Left ventricle myocardium inferior (tissue), 1 donor: ENCODE results near the gene TRDN. TPM values are rescaled to one million over a fixed set of nuclear protein-coding genes. Genes with fewer than 3 reads are reported as not detected.

Source experiments
- DNase-seq: peaks from one replicate; pipeline ENCODE4 v3.0.0-alpha.2; 2020
- H3K27ac ChIP-seq: fragments of 200-600 bp; replicated peaks from 2 replicates; pipeline ENCODE4 v1.8.0; 2021
- H3K27me3 ChIP-seq: fragments of 200-600 bp; 2 replicates; pipeline ENCODE4 v1.8.0; 2021; ENCODE audit warnings: low read depth
- H3K36me3 ChIP-seq: fragments of 200-600 bp; 2 replicates; pipeline ENCODE4 v1.8.0; 2021
- H3K4me1 ChIP-seq: fragments of 200-600 bp; 2 replicates; pipeline ENCODE4 v1.8.0; 2021
- H3K4me3 ChIP-seq: fragments of 200-600 bp; 2 replicates; pipeline ENCODE4 v1.8.0; 2021; ENCODE audit warnings: mild to moderate bottlenecking, moderate library complexity
- H3K9me3 ChIP-seq: fragments of 200-600 bp; replicated peaks from 2 replicates; pipeline ENCODE4 v1.8.0; 2021
- intact Hi-C: fragments of 100-400 bp; cut with micrococcal nuclease; formaldehyde crosslinking; loops from one replicate; pipeline ENCODE4 v1.11.0; 2022
- long read RNA-seq: library from polyadenylated mRNA; unstranded; transcript quantifications from one replicate; pipeline ENCODE4 v2.0.0, GENCODE V29; 2021
- total RNA-seq: library from RNA; stranded (reverse); fragmentation: NEBNext Ultra II Directional; extraction: Animal tissue kit (Norgen Biotek cat#: 25700); gene quantifications from one replicate; pipeline ENCODE4 v1.2.1, GENCODE V29; 2021
- TF ChIP-seq, protein P1 (sequence below): fragments of 200-600 bp; IDR thresholded peaks from 2 replicates; pipeline ENCODE4 v1.8.0; 2021; ENCODE audit warnings: antibody characterized with exemption, mild to moderate bottlenecking, borderline replicate concordance
- donor health status: DM: no; HTN: yes; CAD: no; lungs with severe emphysema.

The TRDN gene, protein sequence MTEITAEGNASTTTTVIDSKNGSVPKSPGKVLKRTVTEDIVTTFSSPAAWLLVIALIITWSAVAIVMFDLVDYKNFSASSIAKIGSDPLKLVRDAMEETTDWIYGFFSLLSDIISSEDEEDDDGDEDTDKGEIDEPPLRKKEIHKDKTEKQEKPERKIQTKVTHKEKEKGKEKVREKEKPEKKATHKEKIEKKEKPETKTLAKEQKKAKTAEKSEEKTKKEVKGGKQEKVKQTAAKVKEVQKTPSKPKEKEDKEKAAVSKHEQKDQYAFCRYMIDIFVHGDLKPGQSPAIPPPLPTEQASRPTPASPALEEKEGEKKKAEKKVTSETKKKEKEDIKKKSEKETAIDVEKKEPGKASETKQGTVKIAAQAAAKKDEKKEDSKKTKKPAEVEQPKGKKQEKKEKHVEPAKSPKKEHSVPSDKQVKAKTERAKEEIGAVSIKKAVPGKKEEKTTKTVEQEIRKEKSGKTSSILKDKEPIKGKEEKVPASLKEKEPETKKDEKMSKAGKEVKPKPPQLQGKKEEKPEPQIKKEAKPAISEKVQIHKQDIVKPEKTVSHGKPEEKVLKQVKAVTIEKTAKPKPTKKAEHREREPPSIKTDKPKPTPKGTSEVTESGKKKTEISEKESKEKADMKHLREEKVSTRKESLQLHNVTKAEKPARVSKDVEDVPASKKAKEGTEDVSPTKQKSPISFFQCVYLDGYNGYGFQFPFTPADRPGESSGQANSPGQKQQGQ
- 453 TPM for total RNA-seq
- long read RNA-seq, full-length matches to known transcripts = 202 of 404 reads
- long read RNA-seq, partial matches to known transcripts = 114 of 404 reads
- long read RNA-seq, other reads (novel, unspliced or antisense) = 88 of 404 reads

- H3K4me1 ChIP-seq = peaks cover 44% of the 10 kb centered on the region
- TF ChIP-seq, protein P1, sequence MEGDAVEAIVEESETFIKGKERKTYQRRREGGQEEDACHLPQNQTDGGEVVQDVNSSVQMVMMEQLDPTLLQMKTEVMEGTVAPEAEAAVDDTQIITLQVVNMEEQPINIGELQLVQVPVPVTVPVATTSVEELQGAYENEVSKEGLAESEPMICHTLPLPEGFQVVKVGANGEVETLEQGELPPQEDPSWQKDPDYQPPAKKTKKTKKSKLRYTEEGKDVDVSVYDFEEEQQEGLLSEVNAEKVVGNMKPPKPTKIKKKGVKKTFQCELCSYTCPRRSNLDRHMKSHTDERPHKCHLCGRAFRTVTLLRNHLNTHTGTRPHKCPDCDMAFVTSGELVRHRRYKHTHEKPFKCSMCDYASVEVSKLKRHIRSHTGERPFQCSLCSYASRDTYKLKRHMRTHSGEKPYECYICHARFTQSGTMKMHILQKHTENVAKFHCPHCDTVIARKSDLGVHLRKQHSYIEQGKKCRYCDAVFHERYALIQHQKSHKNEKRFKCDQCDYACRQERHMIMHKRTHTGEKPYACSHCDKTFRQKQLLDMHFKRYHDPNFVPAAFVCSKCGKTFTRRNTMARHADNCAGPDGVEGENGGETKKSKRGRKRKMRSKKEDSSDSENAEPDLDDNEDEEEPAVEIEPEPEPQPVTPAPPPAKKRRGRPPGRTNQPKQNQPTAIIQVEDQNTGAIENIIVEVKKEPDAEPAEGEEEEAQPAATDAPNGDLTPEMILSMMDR = no peak
- DNase-seq = no peak
- H3K27ac ChIP-seq = peak within 1 kb of the TSS; percentile 94
- H3K4me3 ChIP-seq = peak within 1 kb of the TSS; percentile 63
- no peaks in the 10 kb centered on the region for H3K9me3 ChIP-seq
- intact Hi-C loops = no loop called here
- H3K27me3 ChIP-seq = no peaks in the 10 kb centered on the region
- H3K36me3 ChIP-seq = no peaks in the 10 kb centered on the region
Measured at GRCh38 chr6:123636782-123637181, at the start of gene TRDN. Gene TRDN (minus strand): TSS chr6:123636950. CDS start chr6:123636775, 175 bp downstream.

GRCh38 chr6:123681957-123682462 is 45.3 kb upstream of the TRDN start:
- intact Hi-C loops = no loop called here
- TF ChIP-seq, protein P1 = no peak
- Histone ChIP-seq H3K9me3 (no peaks in the 10 kb centered on the region), H3K4me1 (peaks cover 6% of the 10 kb centered on the region), H3K4me3 (no peak overlapping the region), H3K36me3 (no peaks in the 10 kb centered on the region), H3K27ac (no peak overlapping the region), H3K27me3 (no peaks in the 10 kb centered on the region)
- no peak for DNase-seq

GRCh38 chr6:123677897-123678296 is 41.1 kb upstream of the TRDN start:
- TF ChIP-seq, protein P1 = no peak
- H3K9me3 ChIP-seq = no peaks in the 10 kb centered on the region
- intact Hi-C loops = no loop called here
- no peak overlapping the region for H3K27ac ChIP-seq
- H3K36me3 ChIP-seq = no peaks in the 10 kb centered on the region
- no peak overlapping the region for H3K4me3 ChIP-seq
- no peak for DNase-seq
- H3K27me3 ChIP-seq = no peaks in the 10 kb centered on the region
- H3K4me1 ChIP-seq = peaks cover 6% of the 10 kb centered on the region

DNA sequence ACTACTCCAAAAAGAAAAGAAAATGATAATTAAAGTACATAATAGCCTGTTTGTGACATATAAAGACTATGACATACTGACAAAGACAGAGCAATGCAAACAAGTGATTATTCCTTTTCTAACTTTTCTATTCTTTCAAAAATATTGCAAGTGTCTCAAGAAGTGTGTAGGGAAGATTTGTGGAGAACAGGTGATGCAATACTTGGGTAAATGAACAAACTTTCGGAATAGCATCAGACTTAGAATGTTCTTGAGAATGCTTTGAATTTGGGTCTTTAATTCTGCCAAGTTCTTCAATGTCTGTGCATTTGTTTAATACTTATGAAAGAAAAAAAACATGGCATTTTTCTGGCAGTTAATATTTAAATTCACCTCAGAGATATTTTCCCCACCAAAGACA is 40.0 kb upstream of the TRDN start:
- H3K4me3 ChIP-seq = no peak overlapping the region
- no peaks in the 10 kb centered on the region for H3K27me3 ChIP-seq
- no peaks in the 10 kb centered on the region for H3K36me3 ChIP-seq
- peaks cover under 1% of the 10 kb centered on the region for H3K4me1 ChIP-seq
- DNase-seq = no peak
- TF ChIP-seq, protein P1 = no peak
- H3K9me3 ChIP-seq = no peaks in the 10 kb centered on the region
- H3K27ac ChIP-seq = no peak overlapping the region
- intact Hi-C loops = no loop called here

DNA sequence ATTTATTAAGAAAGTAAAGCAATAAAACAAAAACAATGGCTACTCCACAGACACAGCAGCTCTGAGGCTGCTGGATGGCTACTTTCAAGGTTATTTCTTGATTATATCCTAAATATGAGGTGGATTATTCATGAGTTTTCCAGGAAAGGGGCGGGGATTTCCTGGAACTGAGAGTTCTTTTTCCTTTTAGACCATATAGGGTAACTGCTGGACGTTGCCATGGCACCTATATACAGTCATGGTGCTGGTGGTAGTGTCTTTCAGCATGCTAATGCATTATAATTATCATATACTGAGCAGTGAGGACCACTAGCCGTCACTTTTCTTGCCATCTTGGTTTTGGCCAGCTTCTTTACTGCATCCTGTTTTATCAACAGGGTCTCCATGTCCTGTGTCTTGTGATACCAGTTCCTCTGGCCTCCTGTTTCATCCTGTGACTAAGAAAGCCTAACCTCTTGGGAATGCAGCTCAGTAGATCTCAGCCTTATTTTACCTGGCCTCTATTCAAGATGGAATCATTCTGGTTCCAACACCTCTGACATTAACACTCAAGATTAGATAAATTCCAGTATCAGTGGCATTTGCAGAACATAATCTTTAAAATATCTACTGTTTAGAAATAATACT is 32.3 kb upstream of the TRDN start:
- no peak overlapping the region for H3K4me3 ChIP-seq
- H3K4me1 ChIP-seq = peaks cover 3% of the 10 kb centered on the region
- H3K27me3 ChIP-seq = no peaks in the 10 kb centered on the region
- intact Hi-C loops = no loop called here
- TF ChIP-seq, protein P1 = no peak
- no peaks in the 10 kb centered on the region for H3K9me3 ChIP-seq
- no peaks in the 10 kb centered on the region for H3K36me3 ChIP-seq
- no peak overlapping the region for H3K27ac ChIP-seq
- DNase-seq = no peak
